HG03064 (cell line): ENCODE results near the gene ZSWIM3.
A peak's percentile ranks its signal among the peaks of the same experiment; 100 is the strongest.

Experiments
- ATAC-seq: cut with Tn5 transposase; IDR thresholded peaks from one replicate; pipeline ENCODE4 v1.9.1; 2021; ENCODE audit warnings: low read depth; ENCODE audit not compliant: unreplicated experiment

The ZSWIM3 gene

DNA sequence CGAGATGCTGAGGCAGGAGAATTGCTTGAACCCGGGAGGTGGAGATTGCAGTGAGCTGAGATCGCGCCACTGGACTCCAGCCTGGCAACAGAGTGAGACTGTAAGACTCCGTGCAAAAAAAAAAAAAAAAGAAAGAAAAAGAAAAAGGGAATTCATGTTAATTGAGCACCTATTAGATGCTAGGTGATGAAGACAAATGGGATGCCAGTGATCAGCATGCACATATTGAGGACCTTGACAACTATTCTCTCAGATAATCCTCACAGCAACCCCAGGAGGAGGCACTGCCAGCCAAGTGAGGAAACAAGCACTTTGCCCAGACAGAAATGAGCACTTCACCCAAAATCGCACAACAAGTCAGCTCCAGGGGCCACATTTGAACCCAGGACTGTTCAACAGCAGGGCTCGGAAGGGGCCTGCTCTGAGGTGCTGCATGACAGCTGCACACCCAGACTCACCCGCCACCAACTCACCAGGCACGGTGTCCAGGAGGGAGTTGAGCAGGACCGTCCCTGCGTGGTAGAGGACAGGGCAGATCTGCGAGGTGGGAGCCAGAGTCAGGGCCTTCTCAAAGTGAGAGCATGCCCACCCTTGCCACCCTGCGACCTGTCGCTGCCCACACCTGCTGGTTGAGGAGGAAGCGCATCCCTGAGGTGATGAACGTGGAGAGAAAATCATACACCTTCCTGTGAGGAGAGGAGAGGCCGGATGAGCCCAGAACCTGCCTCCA, 50.0 kb downstream of the ZSWIM3 start:
- ATAC-seq, result no peak

DNA sequence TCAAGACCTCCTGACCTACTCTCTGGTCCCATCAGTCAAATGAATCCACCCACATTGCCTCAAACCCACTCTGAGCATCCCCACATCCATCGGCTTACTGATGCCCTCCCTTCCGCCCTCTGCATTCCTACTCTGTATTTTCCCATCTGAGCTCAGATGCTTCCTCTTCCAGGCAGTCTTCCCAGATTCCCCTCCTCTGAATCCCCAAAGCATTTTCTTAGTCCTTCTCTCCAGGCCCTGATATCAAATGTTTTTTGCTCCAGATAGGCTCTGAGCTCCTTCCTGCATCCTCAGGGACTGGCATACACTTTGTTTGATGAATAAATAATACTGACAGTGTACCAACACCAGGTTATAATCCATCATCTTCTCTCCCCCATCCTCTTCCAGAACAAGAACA, 50.7 kb downstream of the ZSWIM3 start:
- ATAC-seq, result no peak

DNA sequence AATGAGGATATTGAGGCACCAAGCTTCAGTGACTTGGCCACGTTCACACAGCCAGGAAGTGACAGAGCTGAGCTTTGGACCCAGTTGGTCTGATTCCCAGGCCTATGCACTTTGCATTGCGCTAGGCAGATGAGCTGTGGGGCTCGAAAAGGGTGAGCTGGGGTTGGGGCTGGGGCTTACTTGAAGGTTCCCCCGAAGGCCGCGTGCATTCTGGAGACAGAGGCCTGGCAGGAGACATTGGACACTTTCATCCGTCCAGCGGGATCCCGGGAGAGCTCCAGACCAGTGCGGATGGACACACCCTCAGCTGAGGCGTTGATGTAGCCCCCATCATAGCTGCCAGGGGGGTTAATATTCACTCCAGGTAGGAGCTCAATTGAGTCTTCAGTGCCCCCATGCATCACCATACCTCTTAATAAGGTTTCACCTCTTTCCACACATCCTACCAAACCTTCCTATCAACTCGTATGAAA, 52.0 kb downstream of the ZSWIM3 start:
- ATAC-seq, result no peak

DNA sequence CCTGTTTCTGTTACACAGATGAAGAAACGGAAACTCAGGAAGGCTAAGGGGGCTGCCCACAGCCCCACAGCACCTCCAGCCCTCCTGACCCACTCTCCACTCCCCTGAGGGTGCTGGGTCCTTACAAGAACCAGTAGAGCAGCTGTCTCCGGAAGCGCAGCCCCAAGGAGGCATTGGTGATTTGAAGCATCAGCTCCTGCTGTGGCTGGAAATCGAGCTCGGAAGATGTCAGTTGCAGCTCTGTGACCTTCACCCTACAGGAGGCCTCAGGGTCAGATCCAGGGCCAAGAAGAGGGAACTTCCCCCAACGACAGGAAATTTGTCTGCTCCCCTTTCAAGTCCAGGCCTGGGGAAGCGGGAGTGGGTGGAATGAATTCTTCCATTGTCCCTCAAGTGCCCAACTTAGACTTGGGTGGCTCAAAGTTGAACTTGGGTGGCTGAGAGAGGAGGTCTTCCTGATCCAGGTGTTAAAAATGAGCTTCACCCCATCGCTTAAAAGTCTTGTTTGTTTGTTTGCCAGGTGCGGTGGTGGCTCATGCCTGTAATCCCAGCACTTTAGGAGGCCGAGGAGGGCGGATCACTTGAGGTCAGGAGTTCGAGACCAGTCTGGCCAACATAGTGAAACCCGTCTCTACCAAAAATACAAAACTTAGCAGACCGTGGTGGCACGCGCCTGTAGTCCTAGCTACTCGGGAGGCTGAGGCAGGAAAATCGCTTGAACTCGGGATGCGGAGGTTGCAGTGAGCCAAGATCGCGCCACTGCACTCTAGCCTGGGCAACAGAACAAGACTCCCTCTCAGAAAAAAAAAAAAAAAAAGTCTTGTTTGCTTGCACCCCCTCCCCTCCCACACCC, 52.6 kb downstream of the ZSWIM3 start:
- no peak for ATAC-seq

DNA sequence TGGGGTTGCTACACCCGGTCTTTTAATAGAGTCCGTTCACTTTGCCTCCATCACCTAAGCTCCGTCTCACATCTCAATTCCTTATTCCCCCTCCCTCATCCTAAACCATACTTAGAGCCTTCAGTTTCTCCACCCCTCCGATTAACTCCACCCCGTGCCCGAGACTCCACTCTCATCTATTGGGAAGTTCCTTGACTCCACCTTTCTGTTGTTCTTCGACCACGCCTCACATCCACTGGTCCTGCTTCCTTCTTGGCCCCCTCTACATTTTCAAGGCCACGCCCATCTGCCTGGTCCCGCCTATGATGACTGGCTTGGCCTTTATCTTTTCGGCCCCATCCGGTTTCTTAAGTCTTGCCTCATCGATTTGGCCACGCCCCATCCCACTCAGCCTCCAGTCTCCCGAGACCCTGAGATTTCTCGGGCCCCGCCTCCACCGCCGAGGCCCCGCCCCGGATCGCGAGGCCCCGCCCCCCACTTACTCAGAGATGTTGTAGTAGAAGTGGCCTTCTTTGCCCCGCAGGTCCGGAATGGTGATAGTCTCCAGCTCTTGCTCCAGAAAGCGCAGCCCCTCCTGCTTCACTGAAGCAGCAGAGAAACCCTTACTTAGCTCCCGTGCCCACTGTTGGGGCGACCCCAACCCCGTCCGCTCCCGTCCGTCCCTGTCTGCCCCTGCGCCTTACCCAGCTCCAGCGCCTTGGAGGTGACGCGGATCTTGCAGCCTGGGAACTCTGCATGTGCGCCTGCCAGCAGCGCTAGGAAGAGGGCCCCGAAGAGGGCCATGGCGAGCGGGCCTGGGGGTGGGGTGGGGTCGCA, 53.5 kb downstream of the ZSWIM3 start:
- ATAC-seq, result peak; percentile 86

DNA sequence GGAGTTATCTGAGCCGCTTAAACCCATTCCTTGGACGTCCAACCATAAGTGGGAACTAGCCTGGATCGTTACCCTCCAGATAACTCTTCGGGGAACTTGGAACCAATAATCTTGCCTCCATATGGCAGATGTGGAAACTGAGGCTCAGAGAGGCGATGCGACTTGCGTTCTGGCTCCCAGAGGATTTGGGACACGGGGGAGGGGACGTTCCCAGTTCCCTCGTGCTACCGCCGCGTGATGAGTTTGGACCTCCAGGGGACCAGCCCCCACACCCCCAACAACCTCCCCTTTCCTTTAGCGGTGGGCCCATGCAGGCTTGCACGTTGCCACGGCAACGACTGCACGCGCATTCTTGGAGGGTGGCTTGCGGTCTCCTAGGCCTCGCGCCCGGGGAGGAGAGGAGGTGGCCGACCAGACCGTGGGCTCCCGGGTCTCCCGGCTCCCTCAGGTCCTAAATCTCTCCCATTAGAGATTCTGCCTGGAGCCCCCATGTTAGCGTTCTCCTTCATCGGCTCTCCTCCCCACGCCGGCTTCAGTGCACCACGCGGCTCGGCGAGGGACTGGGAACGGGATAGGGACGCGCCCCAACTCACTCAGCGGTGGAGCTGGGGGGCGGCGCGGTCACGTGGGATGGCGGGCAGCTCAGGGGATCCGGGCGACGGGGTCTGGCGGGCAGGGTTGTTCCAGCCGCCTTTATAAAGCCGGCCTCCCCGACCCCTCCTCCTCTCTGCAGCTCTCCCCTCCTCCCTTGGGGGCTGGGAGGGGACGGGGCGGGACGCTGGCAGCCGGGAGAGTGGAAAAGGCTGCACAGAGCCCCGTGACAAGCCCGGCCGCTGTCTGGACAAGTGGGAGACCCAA, 54.3 kb downstream of the ZSWIM3 start, which contains the start of gene PLTP:
Gene PLTP (minus strand): TSS at position 670 of the 858 bp plus-strand sequence. CDS start 703 bp downstream, outside the sequence.
- no peak for ATAC-seq

DNA sequence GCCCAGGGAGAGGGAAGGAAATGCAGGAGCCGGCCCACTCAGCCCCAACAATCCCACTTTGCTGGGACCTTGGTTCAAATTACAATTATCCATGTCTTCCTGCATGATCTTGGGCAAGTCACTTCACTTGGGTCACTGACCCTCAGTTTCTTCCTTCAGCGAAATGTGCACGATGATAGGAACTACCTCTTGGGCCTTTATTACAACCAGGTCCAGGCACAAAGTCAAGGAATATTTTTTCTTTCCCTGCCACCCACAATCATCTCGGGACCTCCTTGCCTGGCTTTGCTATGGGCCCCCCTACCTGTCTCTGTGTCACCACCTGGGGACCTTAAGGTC, 54.9 kb downstream of the ZSWIM3 start:
- no peak for ATAC-seq

DNA sequence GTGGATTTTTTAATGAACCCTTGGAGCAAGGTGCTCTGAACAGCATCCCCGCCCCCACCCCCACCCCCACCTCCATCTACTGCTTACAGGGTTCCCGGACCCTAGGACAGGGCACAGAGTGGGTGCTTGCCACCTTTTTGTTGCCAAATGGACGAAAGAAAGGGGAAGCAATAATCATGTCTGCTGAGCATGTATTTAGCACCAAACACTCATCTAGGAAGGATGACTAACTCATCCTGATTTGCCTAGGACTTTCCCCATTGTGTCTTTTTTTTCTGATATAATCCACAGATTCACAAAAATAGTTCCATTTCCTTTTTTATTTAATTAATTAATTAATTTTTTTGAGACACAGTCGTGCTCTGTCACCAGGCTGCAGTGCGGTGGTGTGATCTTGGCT, 55.7 kb downstream of the ZSWIM3 start:
- ATAC-seq, result no peak

DNA sequence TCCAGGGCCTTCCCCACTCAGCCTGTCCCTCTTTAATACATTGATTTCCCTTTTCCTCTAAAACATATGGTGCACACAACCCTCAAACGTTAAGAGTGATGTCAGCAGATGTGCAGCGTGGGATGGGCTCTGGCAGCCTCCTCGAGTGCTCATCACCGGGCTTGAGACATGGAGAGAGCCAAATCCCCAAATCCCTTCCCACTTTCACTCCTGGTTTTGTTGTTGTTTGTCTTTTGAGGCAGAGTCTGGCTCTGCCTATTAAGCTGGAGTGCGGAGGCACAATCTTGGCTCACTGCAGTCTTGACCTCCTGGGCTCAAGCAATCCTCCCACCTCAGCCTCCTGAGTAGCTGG, 60.4 kb downstream of the ZSWIM3 start:
- ATAC-seq, result no peak

DNA sequence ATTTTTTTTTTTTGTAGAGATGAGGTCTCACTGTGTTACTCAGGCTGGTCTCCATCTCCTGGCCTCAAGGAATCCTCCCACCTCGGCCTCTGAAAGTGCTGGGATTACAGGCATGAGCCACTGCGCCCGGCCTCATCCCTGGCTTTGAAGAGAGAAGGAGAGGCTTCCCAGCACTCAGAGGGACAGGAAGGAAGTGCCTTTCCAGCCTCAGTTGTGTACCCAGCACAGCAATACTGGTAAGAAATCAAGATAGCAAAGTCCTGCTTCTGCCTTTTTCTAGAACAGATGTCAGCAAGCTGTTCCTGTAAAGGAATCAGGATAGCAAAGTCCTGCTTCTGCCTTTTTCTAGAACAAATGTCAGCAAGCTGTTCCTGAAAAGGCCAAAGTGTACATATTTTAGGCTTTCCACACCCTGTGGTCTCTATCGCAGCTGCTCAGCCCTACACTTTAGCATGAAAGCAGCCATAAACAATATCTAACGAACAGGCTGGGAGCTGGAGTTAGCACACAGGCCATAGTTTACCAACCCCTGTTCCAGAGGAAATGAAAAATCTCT, 60.8 kb downstream of the ZSWIM3 start:
- ATAC-seq, result no peak

DNA sequence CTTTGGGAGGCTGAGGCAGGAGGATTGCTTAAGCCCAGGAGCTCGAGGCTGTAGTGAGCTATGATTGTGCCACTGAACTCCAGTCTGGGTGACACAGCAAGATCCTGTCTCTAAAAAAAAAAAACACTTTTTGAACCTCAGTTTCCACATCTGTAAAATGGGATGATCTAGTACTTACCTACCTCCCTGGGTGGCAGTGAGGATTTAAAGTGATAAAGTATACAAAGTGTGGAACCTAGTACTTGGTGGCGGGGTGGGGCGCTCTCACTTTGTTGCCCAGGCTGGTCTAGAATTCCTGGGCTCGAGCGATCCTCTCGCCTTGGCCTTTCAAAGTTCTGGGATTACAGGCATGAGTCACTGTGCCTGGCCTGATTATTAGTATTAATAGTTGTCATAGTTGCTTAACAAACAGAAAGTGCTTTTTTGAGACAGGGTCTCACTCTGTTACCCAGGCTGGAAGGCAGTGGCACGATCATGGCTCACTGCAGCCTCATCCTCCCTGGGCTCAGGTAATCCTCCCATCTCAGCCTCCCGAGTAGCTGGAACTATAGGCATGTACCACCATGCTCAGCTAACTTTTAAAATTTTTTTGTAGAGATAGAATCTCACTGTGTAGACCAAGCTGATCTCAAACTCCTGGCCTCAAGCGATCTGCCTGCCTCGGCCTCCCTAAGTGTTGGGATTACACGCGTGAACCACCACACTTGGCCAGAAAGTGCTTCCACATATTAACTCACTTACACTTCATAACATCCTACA, 61.5 kb downstream of the ZSWIM3 start:
- no peak for ATAC-seq

DNA sequence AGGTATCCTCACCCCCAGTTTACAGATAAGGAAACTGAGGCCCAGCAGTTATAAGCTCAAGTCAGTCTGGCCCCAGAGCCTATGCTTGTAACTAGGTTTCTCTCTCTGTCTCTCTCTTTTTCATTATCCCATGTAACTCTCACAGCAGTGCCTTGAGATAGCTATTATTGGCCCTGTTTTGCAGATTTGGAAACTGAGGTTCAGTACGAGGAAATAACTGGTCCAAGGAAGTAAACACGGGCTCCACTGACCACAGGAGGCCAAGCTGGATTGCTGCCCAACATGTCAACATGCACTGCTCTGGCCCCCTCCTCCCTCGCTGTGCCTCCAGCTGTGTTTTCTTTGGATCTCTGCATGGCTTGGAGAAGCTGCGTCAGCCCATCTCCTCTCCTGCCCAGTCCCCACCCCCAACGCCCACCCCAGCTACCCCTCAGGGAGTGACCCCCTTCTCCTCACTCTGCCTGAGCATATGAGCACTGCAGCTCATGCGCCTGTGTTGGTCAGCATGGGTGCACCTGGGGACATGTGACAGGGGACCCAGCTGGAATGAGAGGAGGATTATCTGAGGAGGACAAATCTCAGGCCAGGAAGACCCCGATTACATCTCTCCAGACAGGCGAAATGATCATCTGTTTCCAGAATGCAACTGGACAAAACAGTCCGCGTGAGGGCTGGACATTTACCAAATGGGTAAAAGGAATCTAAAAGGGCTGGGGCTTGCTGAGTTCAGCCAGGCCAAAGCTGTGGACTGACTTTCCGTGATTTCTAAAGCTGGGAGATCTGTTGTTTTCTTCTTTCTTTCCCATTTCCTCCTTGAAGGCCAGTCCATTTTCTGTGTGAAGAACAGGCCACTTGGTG, 62.4 kb downstream of the ZSWIM3 start:
- ATAC-seq, result no peak

DNA sequence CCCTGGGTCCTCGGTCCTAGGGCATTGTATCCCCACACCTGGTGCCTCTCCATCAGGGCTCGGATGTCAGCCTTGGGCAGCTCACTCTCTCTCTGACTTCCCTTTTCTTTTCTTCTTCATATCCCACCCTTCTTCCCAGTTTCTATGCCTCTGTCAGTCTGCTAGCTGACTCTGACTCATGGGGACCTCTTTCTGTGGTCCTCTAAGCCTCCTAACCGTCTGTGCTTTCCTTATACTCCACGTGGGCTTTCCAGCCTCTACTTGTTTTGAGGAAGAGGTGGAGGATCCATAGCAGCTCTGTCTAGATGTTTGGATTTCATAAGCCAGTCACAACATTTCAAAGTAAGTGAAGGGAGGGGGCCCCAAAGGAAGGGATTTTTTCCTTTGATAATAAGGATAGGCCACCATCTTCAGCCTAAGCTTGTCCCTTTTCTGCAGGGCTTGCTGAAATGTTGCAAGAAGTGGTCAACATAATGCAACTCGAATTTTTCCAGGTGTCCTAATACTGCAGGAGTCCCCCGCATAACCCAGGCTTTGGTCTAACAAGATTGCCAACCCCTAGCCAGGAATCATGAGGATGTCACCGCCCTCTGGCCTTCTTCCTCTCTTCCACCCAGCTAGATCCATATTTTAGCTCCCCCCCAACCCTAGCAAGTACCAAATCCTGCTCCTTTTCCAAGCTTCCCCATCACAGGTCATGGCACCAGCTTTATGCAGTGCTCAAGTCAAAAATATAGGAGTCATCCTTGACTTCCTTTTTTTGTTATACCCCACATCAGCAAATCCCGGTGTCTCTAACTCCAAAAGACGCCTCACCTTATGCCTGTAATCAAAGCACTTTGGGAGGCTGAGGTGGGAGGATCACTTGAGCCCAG, 63.3 kb downstream of the ZSWIM3 start:
- no peak for ATAC-seq

DNA sequence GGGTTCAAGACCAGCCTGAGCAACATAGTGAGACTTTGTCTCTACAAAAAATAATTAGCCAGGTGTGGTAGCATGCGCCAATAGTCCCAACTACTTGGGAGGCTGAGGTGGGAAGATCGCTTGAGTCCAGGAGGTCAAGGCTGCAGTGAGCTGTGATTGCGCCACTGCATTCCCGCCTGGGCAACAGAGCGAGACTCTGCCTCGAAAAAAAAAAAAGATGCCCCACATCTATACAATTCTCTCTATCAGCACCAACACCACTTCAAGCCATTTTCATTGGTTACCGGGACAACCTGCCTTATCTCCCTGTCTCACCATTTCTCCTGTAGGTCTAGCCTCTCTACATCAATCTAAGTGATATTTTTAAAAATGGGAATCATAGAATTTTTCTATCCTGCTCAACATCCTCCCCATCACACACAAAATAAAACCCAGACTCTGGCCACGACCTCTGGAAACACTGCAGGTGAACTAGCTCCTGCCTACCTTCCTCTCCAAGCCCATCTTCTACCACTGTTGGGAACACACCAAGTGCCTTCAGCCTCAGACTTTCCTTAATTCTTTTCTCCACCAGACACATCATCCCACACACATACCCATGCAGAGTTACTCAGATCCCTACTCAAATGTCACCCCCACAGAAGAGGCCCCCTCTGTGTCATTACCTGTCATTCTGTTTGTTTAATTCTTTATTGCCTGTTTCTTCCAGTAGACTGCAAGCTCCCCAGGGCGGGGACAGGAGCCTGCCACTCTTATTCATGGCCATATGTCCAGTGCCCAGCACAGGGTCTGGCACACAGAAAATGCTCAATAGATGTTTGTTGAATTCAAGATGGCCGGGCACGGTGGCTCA, 64.1 kb downstream of the ZSWIM3 start:
- ATAC-seq, result no peak

DNA sequence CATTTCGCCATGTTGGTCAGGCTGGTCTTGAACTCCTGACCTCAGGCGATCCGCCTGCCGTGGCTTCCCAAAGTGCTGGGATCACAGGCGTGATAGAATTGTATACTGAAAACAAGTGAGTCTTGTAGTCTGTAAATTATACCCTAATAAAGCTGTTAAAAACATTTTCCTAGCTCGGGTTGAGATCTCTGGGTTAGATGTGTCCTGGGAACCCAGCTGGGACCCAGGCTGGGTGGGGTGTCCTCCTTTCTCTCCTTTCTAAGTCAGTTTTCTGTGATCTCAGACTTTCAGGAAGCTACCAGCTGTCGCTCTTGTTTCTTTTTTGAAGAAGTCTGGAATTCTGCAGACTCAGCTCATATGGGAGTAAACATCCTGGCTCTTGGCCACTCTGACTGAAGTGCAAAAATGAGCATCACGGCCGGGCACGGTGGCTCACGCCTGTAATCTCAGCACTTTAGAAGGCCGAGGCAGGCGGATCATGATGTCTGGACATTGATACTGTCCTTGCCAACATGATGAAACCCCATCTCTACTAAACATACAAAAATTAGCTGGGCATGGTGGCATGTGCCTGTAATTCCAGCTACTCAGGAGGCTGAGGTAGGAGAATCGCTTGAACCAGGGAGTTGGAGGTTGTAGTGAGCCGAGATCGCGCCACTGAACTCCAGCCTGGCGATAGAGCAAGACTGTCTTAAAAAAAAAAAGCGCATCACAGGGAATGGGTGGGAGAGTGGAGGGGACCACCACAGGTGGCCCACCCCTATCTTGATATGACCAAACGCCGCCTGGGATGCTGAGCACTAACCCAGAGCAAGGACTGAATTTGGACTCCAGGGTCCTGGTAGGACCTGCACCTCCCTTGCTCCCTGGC, 67.2 kb downstream of the ZSWIM3 start:
- no peak for ATAC-seq
